ENCODE data around the gene OLIG2.

Gene OLIG2

GRCh38 chr21:33019885-33020557 is 5.7 kb upstream of the OLIG2 start:
- DNase-seq = peak in 1 of 56 donors; percentile 17

GRCh38 chr21:33020558-33021100 is 5.1 kb upstream of the OLIG2 start:
- DNase-seq = no peak

GRCh38 chr21:33021150-33021549 is 4.6 kb upstream of the OLIG2 start:
- no peak for DNase-seq

- no peak for DNase-seq
Measured at GRCh38 chr21:33021667-33022066, 4.1 kb upstream of the OLIG2 start.

GRCh38 chr21:33022489-33022827 is 3.3 kb upstream of the OLIG2 start:
- no peak for DNase-seq

GRCh38 chr21:33022828-33023573 is 2.7 kb upstream of the OLIG2 start:
- peak in 7 of 56 donors; percentile 34 to 49 (median 44) for DNase-seq

- DNase-seq = peak in 22 of 56 donors; percentile 13 to 69 (median 34)
Measured at GRCh38 chr21:33023574-33024200, 2.0 kb upstream of the OLIG2 start.

GRCh38 chr21:33024201-33025103 is 1.3 kb upstream of the OLIG2 start:
- DNase-seq = peak in 4 of 56 donors; percentile 13 to 37 (median 26)

GRCh38 chr21:33025106-33025488 is 638 bp upstream of the OLIG2 start:
- DNase-seq = peak in 32 of 56 donors; percentile 19 to 77 (median 58)

GRCh38 chr21:33026443-33026858 is 716 bp downstream of the OLIG2 start:
- no peak for DNase-seq

GRCh38 chr21:33026878-33027400 is 1.2 kb downstream of the OLIG2 start:
- DNase-seq = peak in 5 of 56 donors; percentile 12 to 62 (median 46)

GRCh38 chr21:33027401-33028286 is 1.9 kb downstream of the OLIG2 start:
- DNase-seq = no peak

- no peak for DNase-seq
Measured at GRCh38 chr21:33028287-33028670, 2.5 kb downstream of the OLIG2 start.

GRCh38 chr21:33028773-33029384 is 3.1 kb downstream of the OLIG2 start:
- peak in 4 of 56 donors; percentile 12 to 46 (median 24) for DNase-seq

GRCh38 chr21:33029385-33029921 is 3.7 kb downstream of the OLIG2 start:
- peak in 3 of 56 donors; percentile 18 to 19 (median 19) for DNase-seq

GRCh38 chr21:33029975-33030461 is 4.3 kb downstream of the OLIG2 start:
- peak in 10 of 56 donors; percentile 7 to 47 (median 28) for DNase-seq

GRCh38 chr21:33030633-33031032 is 4.9 kb downstream of the OLIG2 start:
- DNase-seq = peak in 6 of 56 donors; percentile 7 to 47 (median 26)

GRCh38 chr21:33031152-33031911 is 5.6 kb downstream of the OLIG2 start:
- DNase-seq = peak in 1 of 56 donors; percentile 10
